Left ventricle myocardium inferior (tissue), 1 donor: ENCODE measurements around the gene MSH2. TPM values are rescaled to one million over a fixed set of nuclear protein-coding genes. Genes with fewer than 3 reads are reported as not detected.

Experiments used
- DNase-seq: peaks from one replicate; pipeline ENCODE4 v3.0.0-alpha.2; 2020
- H3K27ac ChIP-seq: fragments of 200-600 bp; replicated peaks from 2 replicates; pipeline ENCODE4 v1.8.0; 2021
- H3K27me3 ChIP-seq: fragments of 200-600 bp; 2 replicates; pipeline ENCODE4 v1.8.0; 2021; ENCODE audit warnings: low read depth
- H3K36me3 ChIP-seq: fragments of 200-600 bp; 2 replicates; pipeline ENCODE4 v1.8.0; 2021
- H3K4me1 ChIP-seq: fragments of 200-600 bp; 2 replicates; pipeline ENCODE4 v1.8.0; 2021
- H3K4me3 ChIP-seq: fragments of 200-600 bp; 2 replicates; pipeline ENCODE4 v1.8.0; 2021; ENCODE audit warnings: mild to moderate bottlenecking, moderate library complexity
- H3K9me3 ChIP-seq: fragments of 200-600 bp; replicated peaks from 2 replicates; pipeline ENCODE4 v1.8.0; 2021
- CTCF ChIP-seq: fragments of 200-600 bp; IDR thresholded peaks from 2 replicates; pipeline ENCODE4 v1.8.0; 2021; ENCODE audit warnings: antibody characterized with exemption, mild to moderate bottlenecking, borderline replicate concordance
- intact Hi-C: fragments of 100-400 bp; cut with micrococcal nuclease; formaldehyde crosslinking; loops from one replicate; pipeline ENCODE4 v1.11.0; 2022
- total RNA-seq: library from RNA; stranded (reverse); fragmentation: NEBNext Ultra II Directional; extraction: Animal tissue kit (Norgen Biotek cat#: 25700); gene quantifications from one replicate; pipeline ENCODE4 v1.2.1, GENCODE V29; 2021
- donor health status: DM: no; HTN: yes; CAD: no; lungs with severe emphysema.

MSH2 gene
- total RNA-seq, 1 donor from 2014 or later, result 14.8 TPM

GRCh38 chr2:47485177-47485576 lies 82.2 kb downstream of the MSH2 start:
- TF ChIP-seq CTCF, result no peak
- Histone ChIP-seq H3K36me3 (peaks cover 23% of the 10 kb centered on the region), H3K4me1 (no peaks in the 10 kb centered on the region), H3K27ac (no peak overlapping the region), H3K4me3 (no peak overlapping the region), H3K27me3 (no peaks in the 10 kb centered on the region), H3K9me3 (no peaks in the 10 kb centered on the region)
- intact Hi-C loops, result no loop called here
- no peak for DNase-seq

GRCh38 chr2:47485751-47486300 lies 82.9 kb downstream of the MSH2 start:
- intact Hi-C loops, result no loop called here
- H3K4me1 ChIP-seq, result no peaks in the 10 kb centered on the region
- no peaks in the 10 kb centered on the region for H3K27me3 ChIP-seq
- H3K36me3 ChIP-seq, result peaks cover 20% of the 10 kb centered on the region
- no peak overlapping the region for H3K27ac ChIP-seq
- no peak for DNase-seq
- no peak for TF ChIP-seq CTCF
- no peaks in the 10 kb centered on the region for H3K9me3 ChIP-seq
- H3K4me3 ChIP-seq, result no peak overlapping the region

GRCh38 chr2:47486841-47487497 lies 84.0 kb downstream of the MSH2 start:
- no peak overlapping the region for H3K4me3 ChIP-seq
- DNase-seq, result no peak
- no peak for TF ChIP-seq CTCF
- peaks cover 12% of the 10 kb centered on the region for H3K36me3 ChIP-seq
- no peaks in the 10 kb centered on the region for H3K4me1 ChIP-seq
- H3K9me3 ChIP-seq, result no peaks in the 10 kb centered on the region
- no peak overlapping the region for H3K27ac ChIP-seq
- intact Hi-C loops, result no loop called here
- no peaks in the 10 kb centered on the region for H3K27me3 ChIP-seq

- H3K4me1 ChIP-seq, result no peaks in the 10 kb centered on the region
- H3K36me3 ChIP-seq, result peaks cover 12% of the 10 kb centered on the region
- no peak overlapping the region for H3K4me3 ChIP-seq
- TF ChIP-seq CTCF, result no peak
- no peaks in the 10 kb centered on the region for H3K27me3 ChIP-seq
- no peak overlapping the region for H3K27ac ChIP-seq
- no peak for DNase-seq
- intact Hi-C loops, result no loop called here
- peaks cover 2% of the 10 kb centered on the region for H3K9me3 ChIP-seq
These were observed 84.5 kb downstream of the MSH2 start for GRCh38 chr2:47487498-47487875.

- intact Hi-C loops, result no loop called here
- Histone ChIP-seq H3K4me1 (no peaks in the 10 kb centered on the region), H3K36me3 (peaks cover 4% of the 10 kb centered on the region), H3K9me3 (peaks cover 4% of the 10 kb centered on the region), H3K27ac (no peak overlapping the region), H3K27me3 (no peaks in the 10 kb centered on the region), H3K4me3 (no peak overlapping the region)
- TF ChIP-seq CTCF, result no peak
- no peak for DNase-seq
These were observed 86.1 kb downstream of the MSH2 start for GRCh38 chr2:47488870-47489584.
